DND-41 (cell line): ENCODE measurements around the gene MORN4.
"Not testable (repeated sequence)": the region's sequence is repeated elsewhere in the genome, so short reads cannot be mapped to it uniquely, and the experiment has no call there.

Experiments used
- ATAC-seq: fragments of 200-7000 bp; cut with Tn5 transposase; 3 replicates; pipeline ENCODE4 v1.9.1; 2021; ENCODE audit warnings: low read depth; ENCODE audit not compliant: insufficient read depth
- DNase-seq: peaks from one replicate; pipeline ENCODE4 v3.0.0-alpha.2; 2020
- H2AFZ ChIP-seq: 2 replicates; pipeline ENCODE4 v1.6.0; 2012; ENCODE audit warnings: low read depth, low read length
- H3K27ac ChIP-seq: 2 replicates; pipeline ENCODE4 v1.5.1; 2012; ENCODE audit warnings: low read length, inconsistent platforms
- H3K27me3 ChIP-seq: fragments of 200-600 bp; sonication (generic); 2 replicates; pipeline ENCODE4 v1.6.0; 2012; ENCODE audit warnings: low read length, mild to moderate bottlenecking, inconsistent platforms; ENCODE audit not compliant: insufficient read depth, poor library complexity
- H3K36me3 ChIP-seq: 2 replicates; pipeline ENCODE4 v1.5.1; 2012; ENCODE audit warnings: low read length, inconsistent platforms; ENCODE audit not compliant: insufficient read depth
- H3K4me1 ChIP-seq: 2 replicates; pipeline ENCODE4 v1.5.1; 2012; ENCODE audit warnings: mild to moderate bottlenecking, low read length; ENCODE audit not compliant: insufficient read depth
- H3K4me2 ChIP-seq: 2 replicates; pipeline ENCODE4 v1.6.0; 2012; ENCODE audit warnings: mild to moderate bottlenecking, moderate library complexity, low read length, inconsistent platforms; ENCODE audit not compliant: insufficient read depth
- H3K4me3 ChIP-seq, 2 experiments: fragments of 200-600 bp in 1 of 2; shearing (Covaris generic) in 1 of 2; 2 replicates each; pipeline ENCODE4 v1.5.1; 2012 to 2016; ENCODE audit warnings: inconsistent platforms in 2 of 2, low read length in 2 of 2, mild to moderate bottlenecking in 2 of 2, low read depth in 1 of 2, moderate library complexity in 1 of 2
- H3K79me2 ChIP-seq: 2 replicates; pipeline ENCODE4 v1.6.0; 2012; ENCODE audit warnings: low read length, inconsistent platforms; ENCODE audit not compliant: insufficient read depth
- H3K9ac ChIP-seq: 2 replicates; pipeline ENCODE4 v1.6.0; 2012; ENCODE audit warnings: low read depth, mild to moderate bottlenecking, inconsistent platforms, low read length, moderate library complexity
- H3K9me3 ChIP-seq: 2 replicates; pipeline ENCODE4 v1.5.1; 2012; ENCODE audit warnings: low read length, moderate library complexity, mild to moderate bottlenecking, inconsistent platforms; ENCODE audit not compliant: insufficient read depth, severe bottlenecking
- H4K20me1 ChIP-seq: 2 replicates; pipeline ENCODE4 v1.6.0; 2012; ENCODE audit warnings: low read length; ENCODE audit not compliant: insufficient read depth
- CTCF ChIP-seq: IDR thresholded peaks from 2 replicates; pipeline ENCODE4 v1.5.1; 2012; ENCODE audit warnings: borderline replicate concordance, low read length, moderate library complexity, mild to moderate bottlenecking; ENCODE audit not compliant: poor library complexity, severe bottlenecking; ENCODE audit errors: extremely low read depth
- EZH2 ChIP-seq: IDR thresholded peaks from 3 replicates; pipeline ENCODE4 v1.6.1; 2012; ENCODE audit warnings: borderline replicate concordance, low read depth, mild to moderate bottlenecking, moderate library complexity, low read length, inconsistent platforms; ENCODE audit not compliant: severe bottlenecking

Gene MORN4

GRCh38 chr10:97640174-97640867, 7.0 kb upstream of the MORN4 start, which contains the start of gene PI4K2A:
TSS of gene PI4K2A (plus strand) at chr10:97640671. CDS start at chr10:97640743, 72 bp downstream.
- TF ChIP-seq EZH2 (no peak), CTCF (no peak)
- H3K27ac ChIP-seq: peak within 1 kb of the TSS; percentile 59
- peaks cover 21% of the 10 kb centered on the region for H3K36me3 ChIP-seq

GRCh38 chr10:97639090-97639489, 5.8 kb upstream of the MORN4 start:
- H3K27ac ChIP-seq, H2AFZ ChIP-seq, H3K9ac ChIP-seq, DNase-seq, H3K9me3 ChIP-seq, H3K4me3 ChIP-seq, ATAC-seq, H4K20me1 ChIP-seq, H3K4me2 ChIP-seq, H3K27me3 ChIP-seq: not testable (repeated sequence)
- Histone ChIP-seq H3K36me3 (peaks cover 10% of the 10 kb centered on the region), H3K79me2 (peaks cover 30% of the 10 kb centered on the region), H3K4me1 (peaks cover 25% of the 10 kb centered on the region)

More at GRCh38 chr10:97640174-97640867, 7.0 kb upstream of the MORN4 start, which contains the start of gene PI4K2A:
- Histone ChIP-seq H3K4me2 (peak within 1 kb of the TSS; percentile 85), H3K79me2 (peaks cover 35% of the 10 kb centered on the region), H2AFZ (peak within 1 kb of the TSS; percentile 82), H3K4me3 (peak within 1 kb of the TSS; percentile 68 to 76), H4K20me1 (peaks cover 5% of the 10 kb centered on the region; the same call in 1 of the 2 replicates), H3K9me3 (no peaks in the 10 kb centered on the region), H3K27me3 (no peaks in the 10 kb centered on the region), H3K9ac (peak within 1 kb of the TSS; percentile 78), H3K4me1 (peaks cover 25% of the 10 kb centered on the region)
- DNase-seq: peak; percentile 99
- ATAC-seq: peak; percentile 98

GRCh38 chr10:97635577-97635976, 2.3 kb upstream of the MORN4 start:
- H3K36me3 ChIP-seq: no peaks in the 10 kb centered on the region
- no peaks in the 10 kb centered on the region for H4K20me1 ChIP-seq
- no peak overlapping the region for H3K4me2 ChIP-seq
- H3K9me3 ChIP-seq: no peaks in the 10 kb centered on the region
- H3K79me2 ChIP-seq: no peaks in the 10 kb centered on the region
- TF ChIP-seq EZH2: no peak
- TF ChIP-seq CTCF: no peak
- no peaks in the 10 kb centered on the region for H3K27me3 ChIP-seq
- H2AFZ ChIP-seq: no peak overlapping the region
- H3K4me1 ChIP-seq: peaks cover 7% of the 10 kb centered on the region
- no peak overlapping the region for H3K9ac ChIP-seq
- no peak overlapping the region for H3K27ac ChIP-seq
- no peak for ATAC-seq
- DNase-seq: no peak
- H3K4me3 ChIP-seq: no peak overlapping the region

GRCh38 chr10:97633921-97634320, 621 bp upstream of the MORN4 start:
- Histone ChIP-seq H3K27ac (no peak overlapping the region), H4K20me1 (no peaks in the 10 kb centered on the region), H2AFZ (no peak overlapping the region), H3K79me2 (no peaks in the 10 kb centered on the region), H3K9me3 (no peaks in the 10 kb centered on the region), H3K4me1 (no peaks in the 10 kb centered on the region), H3K4me2 (no peak overlapping the region), H3K36me3 (no peaks in the 10 kb centered on the region), H3K9ac (no peak overlapping the region), H3K27me3 (no peaks in the 10 kb centered on the region), H3K4me3 (no peak overlapping the region)
- ATAC-seq: no peak
- no peak for TF ChIP-seq EZH2
- no peak for TF ChIP-seq CTCF
- no peak for DNase-seq
